ENCODE data around the gene MBD3L3.
A peak's percentile ranks its signal among the peaks of the same experiment; 100 is the strongest.

Gene MBD3L3

DNA sequence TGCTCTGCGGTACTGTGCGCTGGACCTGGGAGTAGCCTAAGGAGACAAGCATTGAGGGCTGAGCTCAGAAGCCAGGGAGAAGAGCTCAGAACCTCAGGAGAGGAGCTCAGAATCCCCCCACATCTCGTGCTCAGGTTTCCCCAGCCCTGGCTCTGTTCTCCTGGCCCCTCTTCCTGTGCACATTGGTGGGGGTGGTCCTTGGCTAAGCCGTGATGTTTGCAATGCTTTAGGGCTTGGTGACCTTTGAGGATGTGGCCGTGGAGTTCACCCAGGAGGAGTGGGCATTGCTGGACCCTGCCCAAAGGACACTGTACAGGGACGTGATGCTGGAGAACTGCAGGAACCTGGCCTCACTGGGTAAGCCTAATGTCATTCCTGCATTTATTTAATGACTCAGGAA lies 17.7 kb upstream of the MBD3L3 start:
- H3K9me3 ChIP-seq = peaks cover 12 to 64% (median 62%) of the 10 kb centered on the region in 3 donors
- peaks cover 97 to 100% (median 100%) of the 10 kb centered on the region in 3 donors for H3K36me3 ChIP-seq

DNA sequence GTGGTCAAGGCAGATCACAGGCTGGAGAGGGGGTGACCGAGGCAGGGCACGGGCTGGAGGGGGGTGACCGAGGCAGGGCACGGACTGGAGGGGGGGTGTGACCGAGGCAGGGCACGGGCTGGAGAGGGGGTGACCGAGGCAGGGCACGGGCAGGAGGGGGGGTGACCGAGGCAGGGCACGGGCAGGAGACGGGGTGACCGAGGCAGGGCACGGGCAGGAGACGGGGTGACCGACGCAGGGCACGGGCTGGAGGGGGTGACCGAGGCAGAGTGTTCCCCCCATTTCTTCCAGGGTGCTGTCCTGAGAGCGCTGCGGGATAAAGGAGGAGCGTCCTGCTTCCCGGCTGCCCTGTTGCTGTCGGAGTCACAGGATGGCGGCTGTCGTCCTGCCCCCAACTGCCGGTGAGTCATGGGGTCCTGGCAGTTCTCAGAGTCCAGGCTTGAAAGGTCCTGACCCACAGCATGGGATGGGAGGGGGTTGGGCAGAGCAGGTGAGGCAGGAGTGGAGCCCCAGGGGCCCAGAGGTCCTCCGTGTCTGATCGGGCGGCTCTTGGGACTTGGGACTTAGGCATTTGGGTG lies 16.3 kb upstream of the MBD3L3 start:
- TF ChIP-seq, protein P1, sequence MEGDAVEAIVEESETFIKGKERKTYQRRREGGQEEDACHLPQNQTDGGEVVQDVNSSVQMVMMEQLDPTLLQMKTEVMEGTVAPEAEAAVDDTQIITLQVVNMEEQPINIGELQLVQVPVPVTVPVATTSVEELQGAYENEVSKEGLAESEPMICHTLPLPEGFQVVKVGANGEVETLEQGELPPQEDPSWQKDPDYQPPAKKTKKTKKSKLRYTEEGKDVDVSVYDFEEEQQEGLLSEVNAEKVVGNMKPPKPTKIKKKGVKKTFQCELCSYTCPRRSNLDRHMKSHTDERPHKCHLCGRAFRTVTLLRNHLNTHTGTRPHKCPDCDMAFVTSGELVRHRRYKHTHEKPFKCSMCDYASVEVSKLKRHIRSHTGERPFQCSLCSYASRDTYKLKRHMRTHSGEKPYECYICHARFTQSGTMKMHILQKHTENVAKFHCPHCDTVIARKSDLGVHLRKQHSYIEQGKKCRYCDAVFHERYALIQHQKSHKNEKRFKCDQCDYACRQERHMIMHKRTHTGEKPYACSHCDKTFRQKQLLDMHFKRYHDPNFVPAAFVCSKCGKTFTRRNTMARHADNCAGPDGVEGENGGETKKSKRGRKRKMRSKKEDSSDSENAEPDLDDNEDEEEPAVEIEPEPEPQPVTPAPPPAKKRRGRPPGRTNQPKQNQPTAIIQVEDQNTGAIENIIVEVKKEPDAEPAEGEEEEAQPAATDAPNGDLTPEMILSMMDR (IDR thresholded peaks at IDR 0.05) = no peak
- Histone ChIP-seq H3K4me3 (no peak overlapping the region), H3K9me3 (peaks cover 7 to 50% (median 48%) of the 10 kb centered on the region in 3 donors), H3K36me3 (peaks cover 87 to 91% (median 90%) of the 10 kb centered on the region in 3 donors), H3K4me1 (peaks cover 0 to 11% (median 5%) of the 10 kb centered on the region in 4 donors), H3K27ac (no peak overlapping the region), H3K27me3 (no peaks in the 10 kb centered on the region)
- intact Hi-C loops (cut with DNase I; ENCODE audit: low total_unique reads) = no loop called here
- DNase-seq = no peak

More for the DNA sequence above, 17.7 kb upstream of the MBD3L3 start:
- TF ChIP-seq, protein P1 (IDR thresholded peaks at IDR 0.05) = no peak
- Histone ChIP-seq H3K27me3 (no peaks in the 10 kb centered on the region), H3K4me3 (no peak overlapping the region), H3K27ac (no peak overlapping the region), H3K4me1 (no peaks in the 10 kb centered on the region)
- intact Hi-C loops (cut with DNase I; ENCODE audit: low total_unique reads) = no loop called here
- DNase-seq = no peak

DNA sequence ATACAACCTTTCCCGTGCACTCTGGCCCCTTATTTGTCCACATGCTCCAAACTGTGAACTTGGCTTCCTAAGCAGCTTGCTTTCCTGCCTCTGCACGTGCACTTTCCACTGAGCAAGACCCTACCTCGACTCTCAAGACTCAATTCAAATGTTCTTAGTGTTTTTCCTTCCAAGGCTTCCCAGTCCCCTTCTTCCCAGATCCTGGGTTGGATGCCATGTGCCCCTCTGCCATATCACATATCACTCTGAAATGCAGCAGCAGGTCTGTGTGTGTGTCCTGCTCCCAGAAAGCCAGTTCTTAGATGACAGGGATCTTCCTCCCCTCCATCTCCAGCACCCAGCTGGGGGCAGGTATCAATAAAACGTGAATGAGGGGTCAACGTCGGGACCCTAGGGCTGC lies 14.1 kb upstream of the MBD3L3 start:
- intact Hi-C loops (cut with DNase I; ENCODE audit: low total_unique reads) = no loop called here
- H3K27me3 ChIP-seq = no peaks in the 10 kb centered on the region
- TF ChIP-seq, protein P1 (IDR thresholded peaks at IDR 0.05) = no peak
- H3K4me3 ChIP-seq = no peak overlapping the region
- peaks cover 65 to 68% (median 67%) of the 10 kb centered on the region in 3 donors for H3K36me3 ChIP-seq
- no peak for DNase-seq
- H3K27ac ChIP-seq = no peak overlapping the region
- peaks cover 0 to 11% (median 5%) of the 10 kb centered on the region in 4 donors for H3K4me1 ChIP-seq
- H3K9me3 ChIP-seq = peaks cover 0 to 28% (median 26%) of the 10 kb centered on the region in 3 donors

DNA sequence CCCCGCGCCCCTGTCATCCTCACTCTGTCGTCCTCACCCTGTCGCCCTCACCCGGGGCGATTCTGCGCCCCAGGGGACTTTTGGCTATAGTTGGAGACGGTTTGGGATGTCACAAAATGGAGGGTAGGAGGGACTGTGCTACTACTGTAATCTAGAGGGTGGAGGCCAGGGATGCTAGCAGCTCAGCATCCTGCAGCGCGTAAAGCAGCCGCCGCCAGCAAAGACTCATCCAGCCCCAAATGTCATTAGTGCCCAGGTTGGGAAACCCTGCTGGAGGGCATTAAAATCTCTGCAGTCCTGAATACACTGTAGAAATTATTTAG lies 11.4 kb upstream of the MBD3L3 start:
- TF ChIP-seq, protein P1 (IDR thresholded peaks at IDR 0.05) = no peak
- Histone ChIP-seq H3K9me3 (peaks cover 0 to 3% (median under 1%) of the 10 kb centered on the region in 3 donors), H3K36me3 (peaks cover 38 to 41% (median 41%) of the 10 kb centered on the region in 3 donors), H3K27me3 (no peaks in the 10 kb centered on the region), H3K4me1 (peaks cover 0 to 11% (median 5%) of the 10 kb centered on the region in 4 donors), H3K27ac (peak overlapping the region; percentile 73 to 77), H3K4me3 (peak overlapping the region; percentile 90 to 91)
- DNase-seq = no peak
- intact Hi-C loops (cut with DNase I; ENCODE audit: low total_unique reads) = no loop called here

DNA sequence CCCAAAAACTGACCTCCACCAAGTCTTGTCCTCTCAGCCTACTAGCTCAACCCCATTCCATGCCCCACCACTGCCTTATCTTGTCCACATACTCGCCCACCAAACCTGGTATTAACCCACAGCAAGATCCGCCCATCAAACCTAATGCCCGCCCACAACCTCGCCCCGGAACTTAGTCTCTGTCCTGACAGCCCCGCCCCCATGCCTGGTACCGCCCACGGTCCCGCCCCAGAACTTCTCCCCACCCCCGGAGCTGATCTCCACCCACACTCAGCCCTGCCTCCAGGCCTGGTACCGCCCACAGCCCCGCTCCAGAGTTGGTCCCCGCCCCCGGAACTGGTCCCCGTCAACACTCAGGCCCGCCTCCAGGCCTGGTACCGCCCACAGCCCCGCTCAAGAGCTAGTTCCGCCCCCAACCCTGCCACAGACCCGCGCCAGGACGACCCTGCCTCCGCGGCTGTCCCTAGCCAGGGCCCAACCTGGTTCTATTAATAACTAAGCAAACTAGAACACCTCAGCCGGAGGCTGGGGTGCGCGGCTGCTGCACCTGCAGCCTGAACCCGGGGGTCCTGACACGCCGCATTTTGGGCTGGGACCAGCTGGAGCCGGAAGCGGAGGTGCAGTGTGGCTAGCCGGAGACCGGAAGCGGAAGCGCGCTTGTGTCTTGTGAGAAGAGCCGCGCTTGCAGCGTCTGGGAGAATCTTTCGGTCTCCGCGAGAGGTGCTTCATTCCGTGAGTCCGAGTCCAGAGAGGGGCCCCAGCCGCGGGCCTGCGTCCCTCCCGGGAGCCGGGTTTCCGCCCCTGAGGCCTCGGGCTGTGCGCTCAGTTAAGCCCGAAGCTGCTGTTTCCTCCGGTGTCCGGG lies 10.8 kb upstream of the MBD3L3 start, which contains the start of gene ZNF557:
TSS of gene ZNF557 (plus strand) at position 662 of the 862 bp plus-strand sequence. CDS start 5,372 bp downstream, outside the sequence.
- Histone ChIP-seq H3K4me3 (peak within 1 kb of the TSS; percentile 90 to 91), H3K36me3 (peaks cover 32 to 36% (median 35%) of the 10 kb centered on the region in 3 donors), H3K27ac (peak within 1 kb of the TSS; percentile 73 to 77), H3K9me3 (no peaks in the 10 kb centered on the region), H3K4me1 (peaks cover 0 to 11% (median 5%) of the 10 kb centered on the region in 4 donors), H3K27me3 (no peaks in the 10 kb centered on the region)
- DNase-seq = peak; percentile 99
- TF ChIP-seq, protein P1 (IDR thresholded peaks at IDR 0.05) = no peak
- intact Hi-C loops (cut with DNase I; ENCODE audit: low total_unique reads) = no loop called here
